ENCODE results near the gene MC3R.

GRCh38 chr20:56271974-56272373, 23.4 kb downstream of the MC3R start:
- TF ChIP-seq ZNF302 (CRISPR knock-in tag; IDR thresholded peaks at IDR 0.05) (no peak), E2F6 (IDR thresholded peaks at IDR 0.05; ENCODE audit: borderline replicate concordance, low read depth) (no peak), CTCF (IDR thresholded peaks at IDR 0.05) (no peak), CBX8 (IDR thresholded peaks at IDR 0.05) (no peak), NR3C1 (IDR thresholded peaks at IDR 0.05) (no peak)

Measured in A549 (cell line).